Measurements from ENCODE around the gene ENOX1.

DNA sequence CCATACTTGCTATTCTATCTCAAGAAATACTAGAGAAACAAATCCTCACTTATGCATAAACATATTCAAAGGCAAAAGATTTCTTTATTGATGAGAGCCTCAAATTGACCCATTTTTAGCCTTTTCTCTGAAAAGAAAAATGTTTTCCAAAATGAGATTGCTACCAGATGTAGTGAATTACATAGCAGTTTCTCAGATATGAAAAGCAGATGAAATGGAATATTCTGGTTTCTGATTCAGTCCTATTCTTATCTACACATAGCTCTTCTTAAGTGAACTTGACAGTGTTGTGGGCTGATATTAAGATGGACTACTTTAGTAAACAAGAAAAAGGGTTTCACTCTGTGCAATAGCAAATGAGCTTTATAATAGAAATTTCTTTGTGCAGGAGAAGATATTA, 579.9 kb downstream of the ENOX1 start:
- TF ChIP-seq, protein P1, sequence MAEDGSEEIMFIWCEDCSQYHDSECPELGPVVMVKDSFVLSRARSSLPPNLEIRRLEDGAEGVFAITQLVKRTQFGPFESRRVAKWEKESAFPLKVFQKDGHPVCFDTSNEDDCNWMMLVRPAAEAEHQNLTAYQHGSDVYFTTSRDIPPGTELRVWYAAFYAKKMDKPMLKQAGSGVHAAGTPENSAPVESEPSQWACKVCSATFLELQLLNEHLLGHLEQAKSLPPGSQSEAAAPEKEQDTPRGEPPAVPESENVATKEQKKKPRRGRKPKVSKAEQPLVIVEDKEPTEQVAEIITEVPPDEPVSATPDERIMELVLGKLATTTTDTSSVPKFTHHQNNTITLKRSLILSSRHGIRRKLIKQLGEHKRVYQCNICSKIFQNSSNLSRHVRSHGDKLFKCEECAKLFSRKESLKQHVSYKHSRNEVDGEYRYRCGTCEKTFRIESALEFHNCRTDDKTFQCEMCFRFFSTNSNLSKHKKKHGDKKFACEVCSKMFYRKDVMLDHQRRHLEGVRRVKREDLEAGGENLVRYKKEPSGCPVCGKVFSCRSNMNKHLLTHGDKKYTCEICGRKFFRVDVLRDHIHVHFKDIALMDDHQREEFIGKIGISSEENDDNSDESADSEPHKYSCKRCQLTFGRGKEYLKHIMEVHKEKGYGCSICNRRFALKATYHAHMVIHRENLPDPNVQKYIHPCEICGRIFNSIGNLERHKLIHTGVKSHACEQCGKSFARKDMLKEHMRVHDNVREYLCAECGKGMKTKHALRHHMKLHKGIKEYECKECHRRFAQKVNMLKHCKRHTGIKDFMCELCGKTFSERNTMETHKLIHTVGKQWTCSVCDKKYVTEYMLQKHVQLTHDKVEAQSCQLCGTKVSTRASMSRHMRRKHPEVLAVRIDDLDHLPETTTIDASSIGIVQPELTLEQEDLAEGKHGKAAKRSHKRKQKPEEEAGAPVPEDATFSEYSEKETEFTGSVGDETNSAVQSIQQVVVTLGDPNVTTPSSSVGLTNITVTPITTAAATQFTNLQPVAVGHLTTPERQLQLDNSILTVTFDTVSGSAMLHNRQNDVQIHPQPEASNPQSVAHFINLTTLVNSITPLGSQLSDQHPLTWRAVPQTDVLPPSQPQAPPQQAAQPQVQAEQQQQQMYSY (CRISPR knock-in tag; IDR thresholded peaks at IDR 0.05): no peak
- TF ChIP-seq NR3C1 (CRISPR knock-in tag; conservative IDR thresholded peaks at IDR 0.05; ENCODE audit: low read depth) (no peak), SMAD3 (CRISPR knock-in tag; IDR thresholded peaks at IDR 0.05; ENCODE audit: borderline replicate concordance) (no peak), IRF2 (CRISPR knock-in tag; IDR thresholded peaks at IDR 0.05; ENCODE audit: borderline replicate concordance, low read depth) (no peak), NFYB (CRISPR knock-in tag; conservative IDR thresholded peaks at IDR 0.05; ENCODE audit: low read depth) (no peak), ELF4 (CRISPR knock-in tag; IDR thresholded peaks at IDR 0.05; ENCODE audit: low read depth) (no peak)
- TF ChIP-seq, protein P2, sequence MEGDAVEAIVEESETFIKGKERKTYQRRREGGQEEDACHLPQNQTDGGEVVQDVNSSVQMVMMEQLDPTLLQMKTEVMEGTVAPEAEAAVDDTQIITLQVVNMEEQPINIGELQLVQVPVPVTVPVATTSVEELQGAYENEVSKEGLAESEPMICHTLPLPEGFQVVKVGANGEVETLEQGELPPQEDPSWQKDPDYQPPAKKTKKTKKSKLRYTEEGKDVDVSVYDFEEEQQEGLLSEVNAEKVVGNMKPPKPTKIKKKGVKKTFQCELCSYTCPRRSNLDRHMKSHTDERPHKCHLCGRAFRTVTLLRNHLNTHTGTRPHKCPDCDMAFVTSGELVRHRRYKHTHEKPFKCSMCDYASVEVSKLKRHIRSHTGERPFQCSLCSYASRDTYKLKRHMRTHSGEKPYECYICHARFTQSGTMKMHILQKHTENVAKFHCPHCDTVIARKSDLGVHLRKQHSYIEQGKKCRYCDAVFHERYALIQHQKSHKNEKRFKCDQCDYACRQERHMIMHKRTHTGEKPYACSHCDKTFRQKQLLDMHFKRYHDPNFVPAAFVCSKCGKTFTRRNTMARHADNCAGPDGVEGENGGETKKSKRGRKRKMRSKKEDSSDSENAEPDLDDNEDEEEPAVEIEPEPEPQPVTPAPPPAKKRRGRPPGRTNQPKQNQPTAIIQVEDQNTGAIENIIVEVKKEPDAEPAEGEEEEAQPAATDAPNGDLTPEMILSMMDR (IDR thresholded peaks at IDR 0.05): no peak
- TF ChIP-seq, protein P3, sequence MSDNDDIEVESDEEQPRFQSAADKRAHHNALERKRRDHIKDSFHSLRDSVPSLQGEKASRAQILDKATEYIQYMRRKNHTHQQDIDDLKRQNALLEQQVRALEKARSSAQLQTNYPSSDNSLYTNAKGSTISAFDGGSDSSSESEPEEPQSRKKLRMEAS (CRISPR knock-in tag; IDR thresholded peaks at IDR 0.05): no peak
- TF ChIP-seq, protein P4, sequence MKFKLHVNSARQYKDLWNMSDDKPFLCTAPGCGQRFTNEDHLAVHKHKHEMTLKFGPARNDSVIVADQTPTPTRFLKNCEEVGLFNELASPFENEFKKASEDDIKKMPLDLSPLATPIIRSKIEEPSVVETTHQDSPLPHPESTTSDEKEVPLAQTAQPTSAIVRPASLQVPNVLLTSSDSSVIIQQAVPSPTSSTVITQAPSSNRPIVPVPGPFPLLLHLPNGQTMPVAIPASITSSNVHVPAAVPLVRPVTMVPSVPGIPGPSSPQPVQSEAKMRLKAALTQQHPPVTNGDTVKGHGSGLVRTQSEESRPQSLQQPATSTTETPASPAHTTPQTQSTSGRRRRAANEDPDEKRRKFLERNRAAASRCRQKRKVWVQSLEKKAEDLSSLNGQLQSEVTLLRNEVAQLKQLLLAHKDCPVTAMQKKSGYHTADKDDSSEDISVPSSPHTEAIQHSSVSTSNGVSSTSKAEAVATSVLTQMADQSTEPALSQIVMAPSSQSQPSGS (CRISPR knock-in tag; IDR thresholded peaks at IDR 0.05; ENCODE audit: borderline replicate concordance, low read depth): no peak
- TF ChIP-seq, protein P5, sequence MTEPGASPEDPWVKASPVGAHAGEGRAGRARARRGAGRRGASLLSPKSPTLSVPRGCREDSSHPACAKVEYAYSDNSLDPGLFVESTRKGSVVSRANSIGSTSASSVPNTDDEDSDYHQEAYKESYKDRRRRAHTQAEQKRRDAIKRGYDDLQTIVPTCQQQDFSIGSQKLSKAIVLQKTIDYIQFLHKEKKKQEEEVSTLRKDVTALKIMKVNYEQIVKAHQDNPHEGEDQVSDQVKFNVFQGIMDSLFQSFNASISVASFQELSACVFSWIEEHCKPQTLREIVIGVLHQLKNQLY (CRISPR knock-in tag; IDR thresholded peaks at IDR 0.05): no peak
- TF ChIP-seq, protein P6, sequence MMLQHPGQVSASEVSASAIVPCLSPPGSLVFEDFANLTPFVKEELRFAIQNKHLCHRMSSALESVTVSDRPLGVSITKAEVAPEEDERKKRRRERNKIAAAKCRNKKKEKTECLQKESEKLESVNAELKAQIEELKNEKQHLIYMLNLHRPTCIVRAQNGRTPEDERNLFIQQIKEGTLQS (CRISPR knock-in tag; conservative IDR thresholded peaks at IDR 0.05): no peak
